H9 (cell line): ENCODE data around the gene INTS1. TPM values are rescaled to one million over a fixed set of nuclear protein-coding genes. Genes with fewer than 3 reads are reported as not detected.

Experiments
- DNase-seq: peaks from one replicate; pipeline ENCODE4 v3.0.0-alpha.2; 2017
- H2AFZ ChIP-seq: one replicate; pipeline ENCODE4 v1.6.1; 2013; ENCODE audit warnings: mild to moderate bottlenecking, low read length, control low read depth, moderate library complexity
- H2AK5ac ChIP-seq: 2 replicates; pipeline ENCODE4 v1.6.1; 2013; ENCODE audit warnings: low read length, control low read depth, mixed read lengths; ENCODE audit not compliant: insufficient read length
- H2BK120ac ChIP-seq: one replicate; pipeline ENCODE4 v1.6.1; 2013; ENCODE audit warnings: low read depth, mild to moderate bottlenecking, low read length, control low read depth, inconsistent platforms; ENCODE audit not compliant: poor library complexity, severe bottlenecking
- H2BK12ac ChIP-seq: 2 replicates; pipeline ENCODE4 v1.6.1; 2013; ENCODE audit warnings: low read length, control low read depth, mixed read lengths, low read depth; ENCODE audit not compliant: insufficient read length
- H2BK15ac ChIP-seq: 2 replicates; pipeline ENCODE4 v1.6.1; 2013; ENCODE audit warnings: low read depth, low read length, control low read depth
- H2BK20ac ChIP-seq: one replicate; pipeline ENCODE4 v1.6.1; 2013; ENCODE audit warnings: low read depth, mild to moderate bottlenecking, low read length, control low read depth, inconsistent platforms; ENCODE audit not compliant: poor library complexity, severe bottlenecking
- H2BK5ac ChIP-seq: 2 replicates; pipeline ENCODE4 v1.6.1; 2013; ENCODE audit warnings: low read length, control low read depth, mixed read lengths; ENCODE audit not compliant: insufficient read length
- H3K14ac ChIP-seq: 2 replicates; pipeline ENCODE4 v1.6.1; 2013; ENCODE audit warnings: low read length, control low read depth; ENCODE audit not compliant: insufficient read depth
- H3K18ac ChIP-seq: 2 replicates; pipeline ENCODE4 v1.6.1; 2013; ENCODE audit warnings: low read depth, mild to moderate bottlenecking, mixed read lengths, low read length, control low read depth; ENCODE audit not compliant: insufficient read length
- H3K23ac ChIP-seq: 2 replicates; pipeline ENCODE4 v1.6.1; 2013; ENCODE audit warnings: low read length, control low read depth, mixed read lengths, low read depth; ENCODE audit not compliant: insufficient read length
- H3K23me2 ChIP-seq: 2 replicates; pipeline ENCODE4 v1.6.1; 2013; ENCODE audit warnings: low read depth, mild to moderate bottlenecking, mixed read lengths, low read length, control low read depth; ENCODE audit not compliant: insufficient read length, poor library complexity, severe bottlenecking
- H3K27ac ChIP-seq: 2 replicates; pipeline ENCODE4 v1.5.1; 2013; ENCODE audit warnings: low read length, control low read depth, mixed read lengths, low read depth; ENCODE audit not compliant: insufficient read length
- H3K27me3 ChIP-seq: 2 replicates; pipeline ENCODE4 v1.6.1; 2013; ENCODE audit warnings: low read length, control low read depth, inconsistent platforms; ENCODE audit not compliant: insufficient read depth
- H3K4ac ChIP-seq: 2 replicates; pipeline ENCODE4 v1.6.1; 2013; ENCODE audit warnings: low read depth, mild to moderate bottlenecking, control low read depth, inconsistent platforms, low read length, moderate library complexity
- H3K4me1 ChIP-seq: 2 replicates; pipeline ENCODE4 v1.6.1; 2013; ENCODE audit warnings: low read length, control low read depth, inconsistent platforms; ENCODE audit not compliant: insufficient read depth
- H3K4me2 ChIP-seq: 2 replicates; pipeline ENCODE4 v1.6.1; 2013; ENCODE audit warnings: low read length, control low read depth, mixed read lengths; ENCODE audit not compliant: insufficient read length, insufficient read depth
- H3K56ac ChIP-seq: 2 replicates; pipeline ENCODE4 v1.6.1; 2013; ENCODE audit warnings: low read depth, mild to moderate bottlenecking, mixed read lengths, low read length, control low read depth; ENCODE audit not compliant: insufficient read length
- H3K79me1 ChIP-seq: 2 replicates; pipeline ENCODE4 v1.6.1; 2013; ENCODE audit warnings: low read depth, mild to moderate bottlenecking, moderate library complexity, low read length, control low read depth, inconsistent platforms; ENCODE audit not compliant: insufficient read depth, poor library complexity, severe bottlenecking
- H3K79me2 ChIP-seq: 2 replicates; pipeline ENCODE4 v1.6.1; 2013; ENCODE audit warnings: low read length, control low read depth, inconsistent platforms; ENCODE audit not compliant: insufficient read depth
- H3K9ac ChIP-seq: 2 replicates; pipeline ENCODE4 v1.6.1; 2013; ENCODE audit warnings: low read length, control low read depth, mixed read lengths; ENCODE audit not compliant: insufficient read length; ENCODE audit errors: extremely low read depth
- H3K9me3 ChIP-seq: one replicate; pipeline ENCODE4 v1.6.1; 2013; ENCODE audit warnings: low read depth, low read length, inconsistent platforms; ENCODE audit not compliant: control insufficient read depth
- H3T11ph ChIP-seq: one replicate; pipeline ENCODE4 v1.6.1; 2013; ENCODE audit warnings: mild to moderate bottlenecking, low read length, control low read depth, inconsistent platforms
- H4K20me1 ChIP-seq: one replicate; pipeline ENCODE4 v1.6.1; 2013; ENCODE audit not compliant: control insufficient read depth, insufficient read length, insufficient read depth
- H4K5ac ChIP-seq: 2 replicates; pipeline ENCODE4 v1.6.1; 2013; ENCODE audit warnings: low read depth, mild to moderate bottlenecking, mixed read lengths, low read length, control low read depth; ENCODE audit not compliant: insufficient read length
- H4K8ac ChIP-seq: replicated peaks from 2 replicates; pipeline ENCODE4 v1.6.1; 2013; ENCODE audit warnings: low read length, control low read depth, mixed read lengths, low read depth; ENCODE audit not compliant: insufficient read length
- H4K91ac ChIP-seq: 2 replicates; pipeline ENCODE4 v1.6.1; 2013; ENCODE audit warnings: low read depth, mild to moderate bottlenecking, moderate library complexity, mixed read lengths, low read length, control low read depth; ENCODE audit not compliant: insufficient read length
- H3K27ac Mint-ChIP-seq, 3 experiments: 2 replicates in 2 of 3; 3 replicates in 1 of 3; pipeline ENCODE4 v1.8.0; 2020 to 2021; ENCODE audit warnings: mixed read lengths in 3 of 3, mild to moderate bottlenecking in 1 of 3, moderate library complexity in 1 of 3
- H3K27me3 Mint-ChIP-seq: 2 replicates; pipeline ENCODE4 v1.8.0; 2021; ENCODE audit warnings: low read depth, mild to moderate bottlenecking, moderate library complexity, mixed read lengths
- H3K36me3 Mint-ChIP-seq, 3 experiments: 2 replicates in 2 of 3; 3 replicates in 1 of 3; pipeline ENCODE4 v1.8.0; 2020 to 2021; ENCODE audit warnings: low read depth in 3 of 3, mixed read lengths in 3 of 3; ENCODE audit not compliant: insufficient read depth in 1 of 3
- H3K4me1 Mint-ChIP-seq, 2 experiments: 2 replicates each; pipeline ENCODE4 v1.8.0; 2020; ENCODE audit warnings: mixed read lengths in 2 of 2
- H3K4me3 Mint-ChIP-seq, 2 experiments: 2 replicates in 1 of 2; 3 replicates in 1 of 2; pipeline ENCODE4 v1.8.0; 2020 to 2021; ENCODE audit warnings: mild to moderate bottlenecking in 2 of 2, mixed read lengths in 2 of 2, moderate library complexity in 1 of 2
- H3K9me3 Mint-ChIP-seq, 2 experiments: 2 replicates in 1 of 2; 3 replicates in 1 of 2; pipeline ENCODE4 v1.8.0; 2020; ENCODE audit warnings: mild to moderate bottlenecking in 2 of 2, mixed read lengths in 2 of 2, moderate library complexity in 1 of 2
- CTCF ChIP-seq: fragments of 200-600 bp; sonication (generic); conservative IDR thresholded peaks from 3 replicates; pipeline ENCODE4 v1.8.0; 2021; ENCODE audit warnings: antibody characterized with exemption, mild to moderate bottlenecking
- WGBS: extraction: QIAGEN DNeasy Blood & Tissue Kit; methylation state at CpG from one replicate; pipeline ENCODE4 v1.1.7; 2013; ENCODE audit warnings: missing lambda C conversion rate, low lambda C conversion rate, mixed read lengths; ENCODE audit not compliant: insufficient read length; ENCODE audit errors: extremely low coverage; 5-methylcytosine and 5-hydroxymethylcytosine counted together
- total RNA-seq: library from RNA; stranded (reverse); gene quantifications from 2 replicates; pipeline ENCODE4 v1.2.1, GENCODE V29; 2021

The INTS1 gene
- total RNA-seq, 1 experiment from 2014 or later = 133 TPM

GRCh38 chr7:1549357-1550004 is 45.3 kb upstream of the INTS1 start:
- H4K91ac ChIP-seq = no peak overlapping the region
- H3K27ac Mint-ChIP-seq = no peak overlapping the region
- no peak overlapping the region for H3K4ac ChIP-seq
- no peak overlapping the region for H3T11ph ChIP-seq
- no peaks in the 10 kb centered on the region for H3K4me1 Mint-ChIP-seq
- H3K4me1 ChIP-seq = no peaks in the 10 kb centered on the region
- no peak overlapping the region for H2BK15ac ChIP-seq
- H3K23me2 ChIP-seq = no peaks in the 10 kb centered on the region
- no peaks in the 10 kb centered on the region for H3K79me1 ChIP-seq
- H2AFZ ChIP-seq = no peak overlapping the region
- H4K20me1 ChIP-seq = no peaks in the 10 kb centered on the region
- H3K9me3 ChIP-seq = no peaks in the 10 kb centered on the region
- no CpG with 5 or more reads among the region's 27 CpGs for WGBS
- no peak overlapping the region for H2BK120ac ChIP-seq
- H3K9ac ChIP-seq = no peak overlapping the region
- no peak overlapping the region for H2BK12ac ChIP-seq
- no peak overlapping the region for H4K8ac ChIP-seq
- no peak for DNase-seq
- H2BK20ac ChIP-seq = no peak overlapping the region
- no peak overlapping the region for H2BK5ac ChIP-seq
- no peaks in the 10 kb centered on the region; the same call in 1 of the 2 replicates for H3K27me3 Mint-ChIP-seq
- H3K56ac ChIP-seq = no peak overlapping the region
- H3K14ac ChIP-seq = no peak overlapping the region
- no peak overlapping the region for H3K18ac ChIP-seq
- H4K5ac ChIP-seq = no peak overlapping the region
- H3K4me2 ChIP-seq = no peak overlapping the region
- no peaks in the 10 kb centered on the region for H3K36me3 Mint-ChIP-seq
- no peak overlapping the region for H3K27ac ChIP-seq
- H3K27me3 ChIP-seq = no peaks in the 10 kb centered on the region
- no peaks in the 10 kb centered on the region for H3K79me2 ChIP-seq
- no peak overlapping the region for H2AK5ac ChIP-seq
- H3K9me3 Mint-ChIP-seq = no peaks in the 10 kb centered on the region; a peak in 1 of 5 replicates
- no peak for TF ChIP-seq CTCF
- H3K4me3 Mint-ChIP-seq = no peak overlapping the region
- no peak overlapping the region for H3K23ac ChIP-seq
